ENCODE measurements around the gene SCFD1.
"Not testable (repeated sequence)": the region's sequence is repeated elsewhere in the genome, so short reads cannot be mapped to it uniquely, and the experiment has no call there.

Gene SCFD1

GRCh38 chr14:30621940-30622830, at the start of gene SCFD1:
Gene SCFD1 (plus strand): TSS chr14:30622319. CDS start chr14:30622339, 20 bp downstream.
- peak; percentile 90 for DNase-seq

- no peak for DNase-seq
Observed at GRCh38 chr14:30572771-30573170, 49.3 kb upstream of the SCFD1 start.

- DNase-seq, result no peak
Observed at GRCh38 chr14:30573226-30573814, 48.8 kb upstream of the SCFD1 start.

- DNase-seq, result no peak
Observed at GRCh38 chr14:30573966-30574365, 48.2 kb upstream of the SCFD1 start.

- not testable (repeated sequence) for DNase-seq
Observed at GRCh38 chr14:30574777-30575176, 47.3 kb upstream of the SCFD1 start.

- not testable (repeated sequence) for DNase-seq
Observed at GRCh38 chr14:30576333-30576732, 45.8 kb upstream of the SCFD1 start.

GRCh38 chr14:30580616-30581282, 41.4 kb upstream of the SCFD1 start:
- no peak for DNase-seq

GRCh38 chr14:30581283-30581625, 40.9 kb upstream of the SCFD1 start:
- DNase-seq, result no peak

GRCh38 chr14:30582376-30582775, 39.7 kb upstream of the SCFD1 start:
- no peak for DNase-seq

GRCh38 chr14:30584058-30584630, 38.0 kb upstream of the SCFD1 start:
- DNase-seq, result no peak

- DNase-seq, result no peak
Observed at GRCh38 chr14:30585204-30585603, 36.9 kb upstream of the SCFD1 start.

GRCh38 chr14:30587141-30587540, 35.0 kb upstream of the SCFD1 start:
- DNase-seq, result no peak

GRCh38 chr14:30588873-30589272, 33.2 kb upstream of the SCFD1 start:
- no peak for DNase-seq

- no peak for DNase-seq
Observed at GRCh38 chr14:30596935-30597334, 25.2 kb upstream of the SCFD1 start.

GRCh38 chr14:30597504-30597903, 24.6 kb upstream of the SCFD1 start:
- DNase-seq, result no peak

GRCh38 chr14:30600922-30601918, 20.9 kb upstream of the SCFD1 start:
- no peak for DNase-seq

- DNase-seq, result no peak
Observed at GRCh38 chr14:30603402-30603801, 18.7 kb upstream of the SCFD1 start.

- DNase-seq, result not testable (repeated sequence)
Observed at GRCh38 chr14:30604696-30605095, 17.4 kb upstream of the SCFD1 start.

GRCh38 chr14:30607156-30607780, 14.9 kb upstream of the SCFD1 start:
- DNase-seq, result no peak

GRCh38 chr14:30608533-30609006, 13.5 kb upstream of the SCFD1 start:
- no peak for DNase-seq

- peak; percentile 33 for DNase-seq
Observed at GRCh38 chr14:30610787-30611343, 11.3 kb upstream of the SCFD1 start.

All from CD4-positive, alpha-beta T cell treated with Interleukin-21 for 1 hour (primary cell).